Smooth muscle cell (in vitro differentiated cells): ENCODE measurements around the gene HIPK2. TPM values are rescaled to one million over a fixed set of nuclear protein-coding genes. Genes with fewer than 3 reads are reported as not detected.

ENCODE experiments used
- DNase-seq: peaks from one replicate; lab custom pipeline; 2025; ENCODE audit not compliant: unreplicated experiment; lab: John Stamatoyannopoulos, UW
- H2AFZ ChIP-seq: fragments of 200-600 bp; sonication (generic); 2 replicates; pipeline ENCODE4 v1.6.0; 2016; ENCODE audit warnings: antibody characterized with exemption, low read depth, mild to moderate bottlenecking
- H3F3A ChIP-seq: fragments of 200-600 bp; sonication (generic); 2 replicates; pipeline ENCODE4 v1.6.0; 2017; ENCODE audit warnings: antibody characterized with exemption, low read depth
- H3K27ac ChIP-seq: fragments of 200-600 bp; sonication (generic); 2 replicates; pipeline ENCODE4 v1.5.1; 2016; ENCODE audit warnings: low read depth, mild to moderate bottlenecking
- H3K27me3 ChIP-seq: fragments of 200-600 bp; sonication (generic); 2 replicates; pipeline ENCODE4 v1.6.1; 2016; ENCODE audit warnings: low read depth, mild to moderate bottlenecking
- H3K36me3 ChIP-seq: fragments of 200-600 bp; sonication (generic); 2 replicates; pipeline ENCODE4 v1.5.1; 2016; ENCODE audit warnings: low read depth
- H3K4me1 ChIP-seq: fragments of 200-600 bp; sonication (generic); 2 replicates; pipeline ENCODE4 v1.5.1; 2016; ENCODE audit warnings: low read depth
- H3K4me2 ChIP-seq: fragments of 200-600 bp; sonication (generic); 2 replicates; pipeline ENCODE4 v1.6.0; 2016; ENCODE audit warnings: mild to moderate bottlenecking
- H3K4me3 ChIP-seq: fragments of 200-600 bp; sonication (generic); 2 replicates; pipeline ENCODE4 v1.5.1; 2016; ENCODE audit warnings: mild to moderate bottlenecking
- H3K79me2 ChIP-seq: fragments of 200-600 bp; sonication (generic); 2 replicates; pipeline ENCODE4 v1.6.0; 2016; ENCODE audit warnings: low read depth, mild to moderate bottlenecking
- H3K9ac ChIP-seq: fragments of 200-600 bp; sonication (generic); 2 replicates; pipeline ENCODE4 v1.6.0; 2016; ENCODE audit warnings: low read depth
- H3K9me3 ChIP-seq: fragments of 200-600 bp; sonication (generic); replicated peaks from 2 replicates; pipeline ENCODE4 v1.5.1; 2016; ENCODE audit warnings: low read depth
- H4K20me1 ChIP-seq: fragments of 200-600 bp; sonication (generic); 2 replicates; pipeline ENCODE4 v1.6.0; 2016; ENCODE audit warnings: low read depth
- CTCF ChIP-seq: fragments of 200-600 bp; sonication (generic); IDR thresholded peaks from 2 replicates; pipeline ENCODE4 v1.5.1; 2017; ENCODE audit warnings: borderline replicate concordance, mild to moderate bottlenecking, antibody characterized with exemption; ENCODE audit not compliant: insufficient read depth, poor library complexity, severe bottlenecking
- WGBS: methylation state at CpG from one replicate; pipeline ENCODE4 v1.1.7; 2016; ENCODE audit warnings: low lambda C conversion rate; 5-methylcytosine and 5-hydroxymethylcytosine counted together
- polyA plus RNA-seq: library from polyadenylated mRNA; unstranded; fragments of >200 nt; fragmentation: Nextera tagmentation; extraction: Ambion mirVana; gene quantifications from 2 replicates; pipeline ENCODE4 v1.2.1, GENCODE V29; 2016
- total RNA-seq: library from RNA; depleted of rRNA; stranded (reverse); fragments of >200 nt; gene quantifications from 2 replicates; pipeline ENCODE4 v1.2.3, GENCODE V29; 2014

HIPK2 gene
- total and polyA plus RNA-seq, 2 experiments from 2014 or later = 3.0 to 11.2 TPM

- Histone ChIP-seq H2AFZ (no peak overlapping the region), H3K27me3 (no peaks in the 10 kb centered on the region), H3K27ac (no peak overlapping the region), H3K36me3 (no peaks in the 10 kb centered on the region), H3K4me1 (no peaks in the 10 kb centered on the region), H3F3A (no peaks in the 10 kb centered on the region), H3K9ac (no peak overlapping the region), H3K4me3 (no peak overlapping the region), H3K79me2 (no peaks in the 10 kb centered on the region), H4K20me1 (no peaks in the 10 kb centered on the region), H3K9me3 (no peaks in the 10 kb centered on the region), H3K4me2 (no peak overlapping the region)
- no peak for DNase-seq
- no peak for TF ChIP-seq CTCF
- WGBS = 97% methylated on average over 16 of the region's 16 CpGs
These were observed 203.0 kb downstream of the HIPK2 start for GRCh38 chr7:139574618-139575337.

- H3K79me2 ChIP-seq = no peaks in the 10 kb centered on the region
- no peak overlapping the region for H2AFZ ChIP-seq
- H3K36me3 ChIP-seq = no peaks in the 10 kb centered on the region
- no peaks in the 10 kb centered on the region for H3K9me3 ChIP-seq
- WGBS = 96% methylated on average over 9 of the region's 9 CpGs
- no peak overlapping the region for H3K4me3 ChIP-seq
- H4K20me1 ChIP-seq = no peaks in the 10 kb centered on the region
- no peak overlapping the region for H3K27ac ChIP-seq
- H3K4me1 ChIP-seq = no peaks in the 10 kb centered on the region
- DNase-seq = no peak
- H3F3A ChIP-seq = no peaks in the 10 kb centered on the region
- no peak overlapping the region for H3K9ac ChIP-seq
- TF ChIP-seq CTCF = no peak
- H3K4me2 ChIP-seq = no peak overlapping the region
- no peaks in the 10 kb centered on the region for H3K27me3 ChIP-seq
These were observed 203.9 kb downstream of the HIPK2 start for GRCh38 chr7:139573871-139574270.

GRCh38 chr7:139572704-139573385 lies 205.0 kb downstream of the HIPK2 start:
- TF ChIP-seq CTCF = no peak
- no peak for DNase-seq
- Histone ChIP-seq H3K27me3 (no peaks in the 10 kb centered on the region), H3K27ac (no peak overlapping the region), H3K9me3 (no peaks in the 10 kb centered on the region), H3K9ac (no peak overlapping the region), H3K4me1 (no peaks in the 10 kb centered on the region), H4K20me1 (no peaks in the 10 kb centered on the region), H3K4me3 (no peak overlapping the region), H3K36me3 (no peaks in the 10 kb centered on the region), H3K4me2 (no peak overlapping the region), H3F3A (no peaks in the 10 kb centered on the region), H2AFZ (no peak overlapping the region), H3K79me2 (no peaks in the 10 kb centered on the region)
- 92% methylated on average over 35 of the region's 38 CpGs for WGBS
